Natural killer cell (primary cell): ENCODE results near the gene SPN. TPM values are rescaled to one million over a fixed set of nuclear protein-coding genes. Genes with fewer than 3 reads are reported as not detected.
A peak's percentile ranks its signal among the peaks of the same experiment; 100 is the strongest.
"Not testable (repeated sequence)": the region's sequence is repeated elsewhere in the genome, so short reads cannot be mapped to it uniquely, and the experiment has no call there.

ENCODE experiments used
- ATAC-seq, 3 donors: fragments of 150-1000 bp in 2 of 3; fragments of 200-7000 bp in 1 of 3; cut with Tn5 transposase; 1 replicate in 1 of 3; 2 replicates in 2 of 3; pipeline ENCODE4 v1.10.0; 2021; ENCODE audit warnings: mild to moderate bottlenecking in 2 of 3, moderate library complexity in 2 of 3
- DNase-seq, 2 donors: peaks; one replicate each; pipeline versions ENCODE4 v3.0.0 to v3.0.0-alpha.2; 2013 to 2021; ENCODE audit warnings: mixed read lengths in 1 of 2
- H3K27ac ChIP-seq: one replicate; pipeline ENCODE4 v1.5.1; 2013; ENCODE audit warnings: mild to moderate bottlenecking, low read length
- H3K27me3 ChIP-seq: one replicate; pipeline ENCODE4 v1.6.1; 2013; ENCODE audit warnings: low read length; ENCODE audit not compliant: control insufficient read depth, insufficient read depth
- H3K36me3 ChIP-seq: one replicate; pipeline ENCODE4 v1.6.1; 2013; ENCODE audit warnings: low read length; ENCODE audit not compliant: control insufficient read depth, insufficient read depth
- H3K4me1 ChIP-seq: one replicate; pipeline ENCODE4 v1.6.1; 2013; ENCODE audit warnings: low read length; ENCODE audit not compliant: control insufficient read depth, insufficient read depth
- H3K4me3 ChIP-seq: one replicate; pipeline ENCODE4 v1.5.1; 2013; ENCODE audit warnings: low read length
- H3K9me3 ChIP-seq: one replicate; pipeline ENCODE4 v1.6.1; 2013; ENCODE audit warnings: low read length; ENCODE audit not compliant: control insufficient read depth, insufficient read depth
- H3K27ac Mint-ChIP-seq, 2 donors: one replicate each; pipeline ENCODE4 v1.8.0; 2022; ENCODE audit warnings: mild to moderate bottlenecking in 2 of 2, mixed read lengths in 2 of 2, moderate library complexity in 1 of 2
- H3K27me3 Mint-ChIP-seq, 2 donors: one replicate each; pipeline ENCODE4 v1.8.0; 2022; ENCODE audit warnings: low read depth in 2 of 2, mixed read lengths in 2 of 2
- H3K36me3 Mint-ChIP-seq: one replicate; pipeline ENCODE4 v1.8.0; 2022; ENCODE audit warnings: mixed read lengths
- H3K4me1 Mint-ChIP-seq, 2 donors: one replicate each; pipeline ENCODE4 v1.8.0; 2022; ENCODE audit warnings: mixed read lengths in 2 of 2
- H3K4me3 Mint-ChIP-seq: one replicate; pipeline ENCODE4 v1.8.0; 2022; ENCODE audit warnings: mild to moderate bottlenecking, moderate library complexity, mixed read lengths
- H3K9me3 Mint-ChIP-seq, 2 donors: one replicate each; pipeline ENCODE4 v1.8.0; 2022; ENCODE audit warnings: mixed read lengths in 2 of 2
- CTCF ChIP-seq: fragments of 200-600 bp; IDR thresholded peaks from one replicate; pipeline ENCODE4 v1.8.0; 2022; ENCODE audit warnings: antibody characterized with exemption
- WGBS: methylation state at CpG from one replicate; pipeline ENCODE4 v1.1.7; 2013; ENCODE audit warnings: missing lambda C conversion rate; ENCODE audit not compliant: insufficient coverage; 5-methylcytosine and 5-hydroxymethylcytosine counted together
- intact Hi-C: fragments of 100-400 bp; cut with micrococcal nuclease; formaldehyde crosslinking; loops from one replicate; pipeline ENCODE4 v1.14.2; 2022
- total RNA-seq, 4 donors: library from RNA; stranded (reverse); fragments of 120-200 nt in 1 of 4; gene quantifications; one replicate each; pipeline versions ENCODE4 v1.2.3 to v1.2.4, GENCODE V29; 2013 to 2022

Gene SPN
- total RNA-seq, 3 donors from 2014 or later (not counting 1 experiment from before 2014, with no cell fraction given): 373 to 439 (median 435) TPM

- no CpG with 5 or more reads among the region's 2 CpGs for WGBS
- DNase-seq: no peak
- Histone ChIP-seq H3K4me3 (no peak overlapping the region), H3K27ac (no peak overlapping the region), H3K36me3 (no peaks in the 10 kb centered on the region), H3K27me3 (no peaks in the 10 kb centered on the region), H3K9me3 (no peaks in the 10 kb centered on the region), H3K4me1 (peaks cover 33% of the 10 kb centered on the region)
- intact Hi-C loops: loop anchor here (10.0 kb wide), 1 partner anchor 60 kb away; no protein-coding TSS in a partner anchor
- no peak for TF ChIP-seq CTCF
- no peaks in the 10 kb centered on the region for H3K27me3 Mint-ChIP-seq
- no peak overlapping the region for H3K27ac Mint-ChIP-seq
- peaks cover 28 to 34% of the 10 kb centered on the region in 2 donors for H3K4me1 Mint-ChIP-seq
- peak overlapping the region; percentile 35 for H3K4me3 Mint-ChIP-seq
- H3K9me3 Mint-ChIP-seq: no peaks in the 10 kb centered on the region
- H3K36me3 Mint-ChIP-seq: no peaks in the 10 kb centered on the region
- no peak for ATAC-seq
Observed at GRCh38 chr16:29705030-29705429, 42.0 kb downstream of the SPN start.

- WGBS: 100% methylated on average over 1 of the region's 1 CpG
- not testable (repeated sequence) for DNase-seq, H3K9me3 Mint-ChIP-seq, H3K36me3 Mint-ChIP-seq, H3K36me3 ChIP-seq, H3K27ac ChIP-seq, H3K4me3 Mint-ChIP-seq, H3K27ac Mint-ChIP-seq, H3K27me3 Mint-ChIP-seq, H3K9me3 ChIP-seq, ATAC-seq, H3K27me3 ChIP-seq, H3K4me3 ChIP-seq
- H3K4me1 Mint-ChIP-seq: peaks cover 19 to 23% of the 10 kb centered on the region in 2 donors
- peaks cover 17% of the 10 kb centered on the region for H3K4me1 ChIP-seq
- intact Hi-C loops: loop anchor here (10.0 kb wide), 1 partner anchor 62 kb away; no protein-coding TSS in a partner anchor
Observed at GRCh38 chr16:29707160-29707559, 44.1 kb downstream of the SPN start.

- Histone ChIP-seq H3K4me3 (no peak overlapping the region), H3K27me3 (no peaks in the 10 kb centered on the region), H3K4me1 (peaks cover 2% of the 10 kb centered on the region), H3K9me3 (no peaks in the 10 kb centered on the region), H3K27ac (no peak overlapping the region), H3K36me3 (no peaks in the 10 kb centered on the region)
- Mint-ChIP-seq H3K4me3 (no peak overlapping the region), H3K27me3 (no peaks in the 10 kb centered on the region), H3K36me3 (no peaks in the 10 kb centered on the region), H3K4me1 (peaks cover 9 to 12% of the 10 kb centered on the region in 2 donors), H3K9me3 (no peaks in the 10 kb centered on the region), H3K27ac (no peak overlapping the region)
- no peak for DNase-seq
- 82% methylated on average over 15 of the region's 16 CpGs for WGBS
- TF ChIP-seq CTCF: no peak
- ATAC-seq: no peak
- intact Hi-C loops: loop anchor here (10.0 kb wide), 1 partner anchor 64 kb away; no protein-coding TSS in a partner anchor
Observed at GRCh38 chr16:29708917-29709600, 46.0 kb downstream of the SPN start.

GRCh38 chr16:29709657-29710056 lies 46.6 kb downstream of the SPN start:
- H3K27me3 ChIP-seq, H3K36me3 ChIP-seq, H3K9me3 Mint-ChIP-seq, ATAC-seq, H3K9me3 ChIP-seq, H3K27me3 Mint-ChIP-seq, H3K4me1 ChIP-seq, DNase-seq, H3K4me3 ChIP-seq, H3K27ac ChIP-seq, H3K36me3 Mint-ChIP-seq, H3K4me3 Mint-ChIP-seq: not testable (repeated sequence)
- Mint-ChIP-seq H3K27ac (peak overlapping the region in 1 of 2 donors; percentile 72), H3K4me1 (peaks cover 9 to 12% of the 10 kb centered on the region in 2 donors)
- WGBS: 78% methylated on average over 6 of the region's 6 CpGs
- intact Hi-C loops: loop anchor here (1.0 to 10.0 kb wide), 2 partner anchors 9 to 65 kb away; no protein-coding TSS in a partner anchor
